SH-SY5Y (cell line): ENCODE measurements around the gene KCNJ4.

Source experiments
- GATA2 ChIP-seq: IDR thresholded peaks from 2 replicates; pipeline ENCODE4 v1.6.1; 2011; ENCODE audit warnings: mild to moderate bottlenecking, low read depth, low read length
- GATA3 ChIP-seq: IDR thresholded peaks from 2 replicates; pipeline ENCODE4 v1.6.1; 2011; ENCODE audit warnings: low read depth, mild to moderate bottlenecking, low read length, moderate library complexity

DNA sequence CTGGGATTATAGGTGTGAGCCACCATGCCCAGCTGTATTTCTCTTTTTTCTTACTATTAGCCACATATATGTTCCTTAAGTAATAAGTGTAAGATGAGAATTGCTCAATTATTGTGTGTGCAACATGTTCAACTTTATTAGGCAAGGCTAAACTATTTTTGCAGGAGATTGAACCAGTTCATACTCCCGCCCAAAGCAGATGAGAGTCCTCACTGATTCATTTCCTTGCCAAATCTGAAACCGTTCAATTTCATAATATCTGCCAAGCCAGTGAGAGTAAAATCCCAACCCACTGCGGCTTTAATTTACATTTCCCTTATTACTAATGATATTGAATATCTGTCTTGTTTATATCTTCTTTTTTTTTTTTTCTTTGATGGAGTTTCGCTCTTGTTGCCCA, 48.4 kb downstream of the KCNJ4 start:
- no peak for TF ChIP-seq GATA3
- no peak for TF ChIP-seq GATA2
